Inflammatory macrophage treated with lipopolysaccharide for 4 hours (primary cell): ENCODE measurements around the gene DNAJC5.
A peak's percentile ranks its signal among the peaks of the same experiment; 100 is the strongest.

Experiments used
- DNase-seq: peaks from one replicate; pipeline ENCODE4 v3.0.0-alpha.2; 2020

The DNAJC5 gene

GRCh38 chr20:63942250-63942951, 47.5 kb downstream of the DNAJC5 start:
- DNase-seq = peak; percentile 63

DNA sequence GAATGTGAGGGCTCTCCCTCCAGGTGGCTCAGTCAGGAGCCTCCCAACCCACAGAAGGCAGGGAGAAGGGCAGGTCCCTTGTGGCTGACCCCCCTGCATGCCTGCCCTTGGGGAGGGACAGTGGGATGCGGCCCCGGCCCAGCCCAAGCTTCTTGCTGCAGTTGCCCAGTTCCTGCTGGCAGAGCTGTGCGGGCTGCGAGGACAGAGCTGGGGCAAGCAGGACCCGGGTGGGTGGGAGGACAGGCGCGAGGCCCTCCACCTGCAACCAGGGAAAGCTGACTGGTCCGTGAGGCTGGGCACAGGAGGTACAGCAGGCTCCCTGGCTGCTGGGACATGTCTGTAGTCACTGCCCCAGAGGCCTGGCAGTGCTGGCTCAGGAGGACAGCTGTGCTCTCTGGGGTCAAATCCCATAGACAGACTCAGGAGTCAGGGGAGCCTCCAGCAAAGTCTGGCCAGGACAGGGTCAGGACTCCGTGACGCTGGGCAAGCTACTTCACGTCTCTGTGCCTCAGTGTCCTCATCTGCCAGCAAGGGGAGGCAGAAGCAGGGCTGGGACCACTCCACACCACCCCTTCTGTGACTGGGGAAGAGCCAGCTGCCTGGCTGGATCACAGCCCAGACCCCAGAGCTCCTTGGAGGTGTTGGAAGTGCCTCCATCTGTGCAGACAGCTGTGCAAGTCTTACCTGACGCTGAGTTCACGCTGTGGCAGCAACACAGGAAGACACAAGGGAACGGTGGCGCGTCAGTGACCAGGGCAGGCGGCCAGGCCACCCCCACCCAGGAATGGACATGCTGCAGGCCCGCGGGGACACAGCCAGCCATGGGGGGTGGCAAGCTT, 48.3 kb downstream of the DNAJC5 start:
- DNase-seq = no peak

GRCh38 chr20:63943808-63944077, 48.8 kb downstream of the DNAJC5 start:
- DNase-seq = no peak

GRCh38 chr20:63944078-63944941, 49.4 kb downstream of the DNAJC5 start:
- no peak for DNase-seq

DNA sequence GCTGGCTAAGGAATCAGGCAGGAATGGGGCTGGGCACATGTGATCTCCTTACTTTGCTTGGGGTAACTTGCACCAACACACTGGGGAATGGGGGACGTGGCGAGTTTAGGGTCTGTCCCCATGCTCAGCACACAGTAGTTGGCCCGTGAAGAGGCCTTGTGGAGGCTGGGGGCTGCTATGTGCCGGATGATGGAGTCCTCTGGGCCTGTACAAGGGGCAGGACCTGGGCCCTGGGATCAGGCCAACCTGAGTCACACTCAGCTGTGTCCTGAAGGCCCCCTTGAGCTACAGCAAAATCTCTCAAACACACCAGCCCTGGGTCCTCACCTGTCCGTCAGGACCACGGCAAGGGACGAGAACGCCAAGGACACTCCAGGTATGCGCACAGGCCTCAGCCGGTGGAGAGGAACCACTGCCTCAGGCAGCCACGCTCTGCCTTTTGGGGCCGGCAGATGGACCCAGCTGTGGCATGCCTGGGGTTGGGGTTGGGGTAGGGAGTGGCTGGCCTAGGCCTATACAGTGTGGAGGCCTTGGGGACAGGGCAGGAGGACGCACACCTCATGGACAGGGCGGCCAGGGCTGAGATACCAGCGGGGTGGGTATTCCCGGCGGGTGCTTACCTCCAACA, 50.2 kb downstream of the DNAJC5 start:
- DNase-seq = no peak

GRCh38 chr20:63945921-63946920, 51.3 kb downstream of the DNAJC5 start:
- no peak for DNase-seq

GRCh38 chr20:63946986-63947637, 52.2 kb downstream of the DNAJC5 start:
- no peak for DNase-seq

DNA sequence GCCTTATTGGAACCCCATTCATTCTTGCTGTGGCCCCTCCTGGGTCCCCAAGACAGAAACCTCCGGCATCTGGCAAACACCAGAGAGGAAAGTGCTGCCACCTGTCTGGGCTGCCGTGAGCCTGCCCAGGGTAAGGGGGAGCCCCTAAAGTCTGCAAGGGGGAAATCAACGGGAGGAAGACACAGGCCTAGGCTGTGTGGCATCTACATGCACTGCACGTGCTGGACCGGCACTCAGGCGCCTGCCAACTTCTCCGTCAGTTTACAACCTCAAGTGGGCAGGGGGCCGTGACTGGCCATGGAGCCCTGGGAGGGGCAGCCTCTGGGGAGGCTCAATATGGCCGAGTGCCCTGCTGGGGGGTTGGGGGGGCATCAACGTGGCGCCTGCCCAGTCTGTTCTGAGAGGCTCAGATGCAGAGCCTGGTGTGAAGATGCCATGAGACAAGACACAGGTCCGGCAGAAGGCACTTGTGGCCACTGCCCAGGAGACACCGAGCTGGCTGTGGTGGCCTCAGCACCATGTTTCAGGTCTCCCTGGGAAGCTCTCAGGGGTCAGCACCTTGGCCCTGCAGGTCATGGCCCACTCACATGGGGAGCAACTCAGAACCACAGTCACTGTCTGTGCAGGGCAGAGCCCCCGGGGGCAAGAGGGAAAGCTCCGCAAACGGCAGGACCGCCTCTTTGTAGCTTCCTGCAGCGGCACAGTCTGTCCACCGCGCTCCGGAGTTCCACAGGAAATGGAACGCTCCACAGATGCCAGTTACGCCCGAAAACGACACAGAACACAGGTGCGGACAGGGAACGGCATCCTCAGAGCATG, 52.9 kb downstream of the DNAJC5 start:
- no peak for DNase-seq

GRCh38 chr20:63950701-63951397, 55.9 kb downstream of the DNAJC5 start:
- DNase-seq = no peak

DNA sequence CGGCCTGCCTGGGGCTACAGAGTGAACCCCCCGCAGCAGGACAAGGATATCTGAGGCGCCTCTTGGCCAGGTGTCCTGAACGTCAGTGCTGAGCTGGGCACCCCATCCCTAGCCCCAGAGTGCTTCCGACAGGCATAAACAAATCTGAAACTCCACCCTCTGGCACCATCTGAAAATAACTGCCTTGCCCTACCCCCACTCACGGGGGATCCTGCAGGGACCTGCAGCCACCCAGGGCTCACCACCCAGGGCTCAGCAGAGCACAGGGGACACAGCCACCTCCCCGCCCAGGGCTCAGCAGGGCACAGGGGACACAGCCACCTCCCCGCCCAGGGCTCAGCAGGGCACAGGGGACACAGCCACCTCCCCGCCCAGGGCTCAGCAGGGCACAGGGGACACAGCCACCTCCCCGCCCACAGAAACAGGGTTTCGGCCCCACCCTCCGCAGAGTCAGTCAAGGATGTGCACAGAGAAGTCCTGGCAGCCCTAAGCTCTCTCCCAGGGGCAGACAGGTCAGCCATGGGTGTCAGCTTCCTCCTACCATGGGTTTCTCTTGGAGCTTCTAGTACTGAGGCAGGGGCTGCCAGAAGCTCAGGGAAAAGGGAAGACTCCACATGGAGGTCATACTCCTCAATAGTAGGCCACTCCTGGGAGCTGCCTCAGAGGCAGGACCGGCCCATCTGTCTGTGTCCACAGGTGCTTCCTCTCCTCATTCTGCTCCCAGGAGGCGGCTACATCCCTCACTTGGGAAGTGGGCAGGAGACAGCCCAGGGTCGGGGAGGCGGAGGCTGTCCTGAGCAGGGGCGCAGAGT, 56.7 kb downstream of the DNAJC5 start:
- no peak for DNase-seq

DNA sequence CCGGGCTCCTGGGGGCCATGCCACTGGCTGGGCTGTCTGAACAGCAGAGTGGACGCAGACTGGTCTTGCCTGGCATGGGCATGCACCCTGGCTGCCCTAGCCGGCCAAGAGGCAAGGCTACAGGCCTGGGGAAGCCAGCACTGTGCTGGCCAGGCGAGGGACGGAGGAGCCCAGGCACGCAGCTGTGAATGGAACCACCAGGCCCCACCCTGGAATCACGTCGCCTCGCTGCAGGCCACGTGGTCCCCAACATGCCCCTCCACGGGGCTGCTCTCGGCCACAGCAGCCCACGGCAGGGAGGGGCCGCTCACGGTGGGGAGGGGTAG, 57.2 kb downstream of the DNAJC5 start:
- DNase-seq = no peak

GRCh38 chr20:63952769-63953168, 57.8 kb downstream of the DNAJC5 start:
- DNase-seq = no peak

- DNase-seq = no peak
Measured at GRCh38 chr20:63953764-63954429, 59.0 kb downstream of the DNAJC5 start.

DNA sequence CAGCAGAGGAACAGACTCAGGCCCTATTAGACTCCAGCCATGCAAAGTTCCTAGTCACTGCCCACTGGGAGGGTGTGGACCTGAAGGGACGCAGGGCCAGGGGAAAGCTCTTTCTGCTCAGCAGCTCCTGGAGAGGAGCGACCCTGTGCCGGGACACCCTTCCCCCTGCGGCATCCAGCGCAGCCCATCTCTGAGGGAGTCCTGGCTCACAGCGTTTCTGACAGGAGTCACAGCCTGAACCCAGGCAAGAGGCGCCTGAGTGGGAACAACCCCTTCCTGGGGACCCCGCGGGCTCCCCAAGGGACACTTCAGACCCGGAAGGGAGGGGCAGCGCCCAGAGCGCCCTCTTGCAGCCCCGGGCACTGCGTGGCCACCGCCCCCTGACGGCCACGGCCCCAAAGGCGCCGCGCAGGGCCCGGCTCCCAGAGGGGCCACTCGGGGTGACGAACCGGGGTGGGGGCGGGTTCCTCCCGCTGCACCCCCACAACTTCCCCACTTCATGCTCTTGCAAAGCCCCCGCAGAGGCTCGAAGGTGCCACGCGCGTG, 60.4 kb downstream of the DNAJC5 start:
- no peak for DNase-seq

GRCh38 chr20:63955827-63956663, 61.1 kb downstream of the DNAJC5 start, which contains the start of gene UCKL1:
Gene UCKL1 (minus strand): TSS chr20:63956416. CDS start chr20:63956372, 44 bp downstream.
- peak; percentile 90 for DNase-seq

DNA sequence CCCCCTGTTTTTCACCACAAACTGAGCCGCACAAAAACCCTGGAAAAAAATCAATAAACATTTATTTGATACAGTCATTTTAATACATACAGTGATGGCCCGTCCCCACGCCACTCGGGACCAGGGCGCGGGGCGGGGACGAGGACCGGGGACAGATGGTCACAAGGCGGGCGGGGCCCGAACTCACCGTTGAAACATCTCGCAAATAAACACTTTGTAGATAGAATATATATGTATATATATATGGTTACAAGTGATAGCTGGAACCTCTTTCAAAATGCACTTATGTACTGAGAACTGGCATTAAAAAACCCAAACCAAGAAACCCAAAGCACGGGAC, 61.7 kb downstream of the DNAJC5 start:
- no peak for DNase-seq
